ENCODE results near the gene USP21.

- TF ChIP-seq CTCF (IDR thresholded peaks at IDR 0.05) (peak; percentile 23 to 48 (median 34)), POLR2A (IDR thresholded peaks at IDR 0.05) (peak; percentile 81)
Observed at GRCh38 chr1:161177112-161177935, 18.0 kb downstream of the USP21 start, which contains the start of gene B4GALT3.
